Measurements from ENCODE around the gene NT5C.

The NT5C gene

GRCh38 chr17:75116737-75117136 is 14.8 kb downstream of the NT5C start:
- no peak for DNase-seq (ENCODE audit: low read depth in 2 of 2)

- DNase-seq (ENCODE audit: low read depth in 2 of 2) = no peak
Observed at GRCh38 chr17:75115555-75115954, 16.0 kb downstream of the NT5C start.

GRCh38 chr17:75114552-75115314 is 16.8 kb downstream of the NT5C start:
- DNase-seq (ENCODE audit: low read depth in 2 of 2) = no peak

GRCh38 chr17:75113798-75114551 is 17.6 kb downstream of the NT5C start:
- DNase-seq (ENCODE audit: low read depth in 2 of 2) = peak; percentile 79 to 83

- DNase-seq (ENCODE audit: low read depth in 2 of 2) = no peak
Observed at GRCh38 chr17:75111777-75112335, 19.7 kb downstream of the NT5C start.

- no peak for DNase-seq (ENCODE audit: low read depth in 2 of 2)
Observed at GRCh38 chr17:75110234-75110937, 21.2 kb downstream of the NT5C start.

- DNase-seq (ENCODE audit: low read depth in 2 of 2) = peak; percentile 75 to 84
Observed at GRCh38 chr17:75109407-75110233, 21.9 kb downstream of the NT5C start, which contains the start of gene ARMC7. Gene ARMC7, plus strand, starts transcription at chr17:75109969. Its CDS starts 320 bp downstream, at chr17:75110289.

GRCh38 chr17:75109046-75109406 is 22.5 kb downstream of the NT5C start:
- DNase-seq (ENCODE audit: low read depth in 2 of 2) = no peak

GRCh38 chr17:75108193-75108592 is 23.3 kb downstream of the NT5C start:
- DNase-seq (ENCODE audit: low read depth in 2 of 2) = no peak

GRCh38 chr17:75105126-75106080 is 26.1 kb downstream of the NT5C start:
- no peak for DNase-seq (ENCODE audit: low read depth in 2 of 2)

GRCh38 chr17:75103601-75104554 is 27.7 kb downstream of the NT5C start:
- no peak for DNase-seq (ENCODE audit: low read depth in 2 of 2)

- no peak for DNase-seq (ENCODE audit: low read depth in 2 of 2)
Observed at GRCh38 chr17:75102385-75102821, 29.1 kb downstream of the NT5C start.

- DNase-seq (ENCODE audit: low read depth in 2 of 2) = no peak
Observed at GRCh38 chr17:75099881-75100595, 31.5 kb downstream of the NT5C start.

- no peak for DNase-seq (ENCODE audit: low read depth in 2 of 2)
Observed at GRCh38 chr17:75098861-75099260, 32.7 kb downstream of the NT5C start.

- no peak for DNase-seq (ENCODE audit: low read depth in 2 of 2)
Observed at GRCh38 chr17:75097865-75098264, 33.7 kb downstream of the NT5C start.

- no peak for DNase-seq (ENCODE audit: low read depth in 2 of 2)
Observed at GRCh38 chr17:75096082-75096625, 35.4 kb downstream of the NT5C start.

- no peak for DNase-seq (ENCODE audit: low read depth in 2 of 2)
Observed at GRCh38 chr17:75094871-75095399, 36.6 kb downstream of the NT5C start.

All from stimulated activated CD8-positive, alpha-beta memory T cell treated with anti-CD3 and anti-CD28 coated beads, Interleukin-2, amount 100 ng/mL, for 1 hour (primary cell).